Inflammatory macrophage (primary cell): ENCODE data around the gene CRBN.

Source experiments
- DNase-seq, 2 donors: peaks; one replicate each; pipeline ENCODE4 v3.0.0-alpha.2; 2020 to 2022

Gene CRBN

DNA sequence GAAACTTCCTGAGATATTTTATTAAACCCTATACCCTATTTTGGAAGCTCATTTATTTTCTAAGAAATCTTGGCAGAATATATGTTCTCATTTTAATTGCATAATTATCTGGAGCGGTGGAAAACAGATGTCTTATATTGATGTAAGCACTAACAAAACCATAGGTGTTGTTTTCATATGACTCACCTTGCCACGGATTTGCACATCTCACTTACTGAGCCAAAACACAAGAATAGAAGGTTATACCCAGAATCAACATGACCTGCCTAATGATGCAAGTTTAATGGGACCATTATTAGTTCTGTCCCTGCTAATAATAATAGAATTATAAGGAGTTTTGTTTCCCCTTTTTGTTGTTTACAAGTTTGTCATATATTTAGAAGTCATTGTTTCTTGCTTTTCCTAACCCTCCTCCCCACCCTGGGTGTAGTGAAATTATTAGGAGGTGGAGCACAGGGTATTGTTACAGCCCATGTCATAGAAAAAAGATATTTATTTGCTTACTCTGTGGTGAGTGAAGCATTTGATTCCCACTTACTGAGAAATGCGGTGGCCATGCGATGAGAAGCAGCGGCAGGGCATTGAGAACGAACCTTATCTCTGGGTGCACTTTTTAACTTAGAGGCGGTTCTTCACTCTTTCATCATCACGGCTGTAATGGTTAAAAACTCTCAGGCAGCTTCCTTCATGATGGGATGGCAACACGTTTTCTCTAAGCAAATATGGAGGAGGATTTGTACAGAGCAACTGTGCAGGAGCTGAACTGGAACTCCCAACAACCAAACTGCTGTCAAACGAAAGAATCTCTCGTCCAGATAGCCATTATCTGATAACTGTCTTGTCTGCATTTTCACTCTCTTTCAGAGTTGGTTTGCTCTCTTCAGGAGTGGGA, 69.8 kb downstream of the CRBN start:
- no peak for DNase-seq

GRCh38 chr3:3107858-3108257, 71.6 kb downstream of the CRBN start:
- DNase-seq, result no peak

DNA sequence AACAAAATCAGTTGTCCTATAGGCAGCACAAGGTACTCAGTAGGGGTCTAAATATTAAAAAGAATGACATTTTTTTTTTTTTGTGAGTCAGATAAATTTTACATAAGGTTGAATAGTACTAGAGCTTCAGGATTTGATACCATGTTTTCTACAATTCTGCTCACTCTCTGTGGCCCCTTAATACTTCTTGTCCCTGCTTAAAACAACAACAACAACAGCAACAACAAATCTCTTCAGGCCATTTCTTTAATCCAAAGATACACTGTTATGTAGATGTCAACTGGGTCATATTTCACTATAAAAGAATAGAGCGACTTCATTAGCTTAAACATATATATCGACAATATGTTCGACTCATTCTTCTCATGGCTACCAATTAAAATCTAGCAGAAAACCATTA, 72.3 kb downstream of the CRBN start:
- no peak for DNase-seq

- DNase-seq, result no peak
Observed at GRCh38 chr3:3105815-3106214, 73.7 kb downstream of the CRBN start.

DNA sequence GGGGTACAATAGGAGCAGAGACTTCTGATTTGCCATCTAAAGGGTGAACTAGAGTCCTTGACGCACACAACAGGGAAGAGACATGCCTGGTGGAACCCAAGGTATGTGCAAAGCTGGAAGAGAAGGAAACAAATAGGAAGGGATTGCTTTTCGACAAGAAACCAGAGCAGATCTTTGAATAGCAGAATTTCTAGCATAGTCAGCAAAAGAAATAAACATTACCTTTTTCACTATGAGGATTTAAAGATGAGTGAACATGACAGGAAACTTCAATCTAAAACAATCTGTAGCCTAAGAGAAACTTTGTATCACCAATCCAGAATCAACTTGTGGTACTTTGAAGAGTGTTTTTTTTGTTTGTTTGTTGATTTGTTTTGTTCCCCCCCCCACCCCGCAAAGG, 74.2 kb downstream of the CRBN start:
- no peak for DNase-seq

DNA sequence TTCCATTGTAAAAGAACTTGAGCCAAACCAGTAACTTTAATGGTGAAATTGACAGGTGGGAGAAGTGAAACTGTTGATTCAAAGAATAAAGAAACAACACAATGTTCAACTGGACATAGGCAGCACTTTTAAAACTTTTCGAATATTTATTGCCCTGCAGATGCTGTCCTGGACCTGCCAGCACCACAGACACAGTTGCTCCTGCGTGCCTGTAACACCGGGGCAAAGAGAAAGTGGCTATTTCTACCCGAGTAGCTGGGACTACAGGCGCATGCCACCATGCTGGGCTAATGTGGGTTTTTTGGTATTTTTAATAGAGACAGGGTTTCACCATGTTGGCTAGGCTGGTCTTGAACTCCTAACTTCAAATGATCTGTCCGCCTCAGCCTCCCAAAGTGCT, 76.7 kb downstream of the CRBN start:
- no peak for DNase-seq

DNA sequence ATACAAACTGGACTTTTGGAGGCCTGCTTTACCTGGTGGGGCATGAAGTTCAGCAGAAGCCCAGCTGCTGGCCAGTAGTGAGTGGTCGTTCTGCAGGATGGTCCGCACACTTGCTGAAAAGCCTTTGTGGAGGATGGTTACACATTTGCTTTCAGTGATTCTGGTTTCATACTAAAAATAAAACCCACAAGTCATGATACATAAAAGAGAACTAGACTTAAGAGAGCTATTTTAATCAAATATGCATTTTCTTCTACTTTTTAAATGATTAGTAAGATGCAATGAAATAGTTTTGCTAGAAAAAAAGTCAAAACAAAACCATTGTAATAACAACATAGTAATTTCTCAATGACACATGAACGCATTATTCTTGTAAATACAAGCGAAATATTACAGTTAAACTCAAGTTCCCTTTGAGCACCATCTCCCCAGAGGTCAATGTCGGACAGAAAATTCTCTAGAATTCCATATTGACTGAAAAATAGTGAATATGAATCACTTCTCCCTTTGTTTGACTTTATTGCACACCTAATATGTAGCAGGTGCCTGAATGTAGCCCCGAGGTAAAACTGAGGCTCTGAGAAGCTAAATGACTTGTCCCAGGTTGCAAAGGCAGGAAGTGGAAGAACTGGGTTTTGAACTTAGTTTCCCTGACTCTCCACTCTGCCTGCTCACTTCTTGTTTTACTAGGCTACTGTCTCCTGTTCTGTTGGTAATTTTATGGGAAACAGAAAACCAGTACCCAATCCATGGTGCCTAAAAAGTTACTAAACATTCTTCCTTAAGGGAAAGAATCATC, 77.6 kb downstream of the CRBN start:
- DNase-seq, result no peak
